ENCODE data around the gene DYRK3.

- TF ChIP-seq CTCF (IDR thresholded peaks at IDR 0.05), result no peak
- TF ChIP-seq EP300 (IDR thresholded peaks at IDR 0.05), result no peak
- no peak for TF ChIP-seq POLR2A (IDR thresholded peaks at IDR 0.05)
Observed at GRCh38 chr1:206680279-206680678, 44.9 kb downstream of the DYRK3 start.

Measured in tibial nerve (tissue), 4 donors.